ENCODE results near the gene CARHSP1. TPM values are rescaled to one million over a fixed set of nuclear protein-coding genes. Genes with fewer than 3 reads are reported as not detected.
A peak's percentile ranks its signal among the peaks of the same experiment; 100 is the strongest.

CARHSP1 gene
- total and polyA plus RNA-seq, 9 of the 15 experiments (the other 6 are each of a cell fraction or from before 2014, with no cell fraction given), result 5.8 to 114 (median 41.1) TPM

DNA sequence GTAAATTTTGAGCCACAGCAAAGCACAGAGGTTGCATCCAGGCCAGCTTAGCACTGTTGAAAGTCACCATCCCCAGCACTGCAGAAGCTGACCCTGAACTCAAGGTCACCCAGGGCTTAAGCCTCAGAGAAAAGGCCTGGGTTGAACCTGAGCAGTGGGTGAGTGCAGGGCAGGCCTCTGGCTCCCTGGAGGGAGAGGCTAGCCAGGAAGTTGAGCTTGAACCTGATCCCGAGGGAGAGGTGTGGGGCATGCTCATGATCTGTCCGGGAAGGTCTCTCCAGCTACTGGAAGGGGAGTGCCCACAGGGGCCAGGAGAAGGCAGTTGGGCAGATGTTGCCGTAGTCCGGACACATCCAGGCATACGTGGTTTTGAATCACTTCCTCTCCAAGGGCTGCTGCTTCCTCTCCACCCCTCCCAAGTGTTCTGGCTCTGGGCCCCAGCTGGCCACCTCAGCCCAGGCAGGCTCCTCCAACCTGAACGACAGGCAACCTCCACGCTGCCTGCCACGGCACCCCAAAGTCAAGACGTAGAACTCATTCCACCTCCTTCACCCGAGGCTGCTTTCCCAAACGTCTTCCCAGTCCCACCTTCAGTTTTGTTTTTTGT, 18.4 kb downstream of the CARHSP1 start (continued):
- TF ChIP-seq POLR2AphosphoS5 (IDR thresholded peaks at IDR 0.05; ENCODE audit: control insufficient read depth, insufficient read depth, low read depth, low read length) (peak; percentile 13; the same call in 1 of the 2 replicates), PHB (CRISPR knock-in tag; IDR thresholded peaks at IDR 0.05) (no peak)
- TF ChIP-seq, protein P1, sequence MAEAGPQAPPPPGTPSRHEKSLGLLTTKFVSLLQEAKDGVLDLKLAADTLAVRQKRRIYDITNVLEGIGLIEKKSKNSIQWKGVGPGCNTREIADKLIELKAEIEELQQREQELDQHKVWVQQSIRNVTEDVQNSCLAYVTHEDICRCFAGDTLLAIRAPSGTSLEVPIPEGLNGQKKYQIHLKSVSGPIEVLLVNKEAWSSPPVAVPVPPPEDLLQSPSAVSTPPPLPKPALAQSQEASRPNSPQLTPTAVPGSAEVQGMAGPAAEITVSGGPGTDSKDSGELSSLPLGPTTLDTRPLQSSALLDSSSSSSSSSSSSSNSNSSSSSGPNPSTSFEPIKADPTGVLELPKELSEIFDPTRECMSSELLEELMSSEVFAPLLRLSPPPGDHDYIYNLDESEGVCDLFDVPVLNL (CRISPR knock-in tag; IDR thresholded peaks at IDR 0.05; ENCODE audit: low read depth), result no peak

DNA sequence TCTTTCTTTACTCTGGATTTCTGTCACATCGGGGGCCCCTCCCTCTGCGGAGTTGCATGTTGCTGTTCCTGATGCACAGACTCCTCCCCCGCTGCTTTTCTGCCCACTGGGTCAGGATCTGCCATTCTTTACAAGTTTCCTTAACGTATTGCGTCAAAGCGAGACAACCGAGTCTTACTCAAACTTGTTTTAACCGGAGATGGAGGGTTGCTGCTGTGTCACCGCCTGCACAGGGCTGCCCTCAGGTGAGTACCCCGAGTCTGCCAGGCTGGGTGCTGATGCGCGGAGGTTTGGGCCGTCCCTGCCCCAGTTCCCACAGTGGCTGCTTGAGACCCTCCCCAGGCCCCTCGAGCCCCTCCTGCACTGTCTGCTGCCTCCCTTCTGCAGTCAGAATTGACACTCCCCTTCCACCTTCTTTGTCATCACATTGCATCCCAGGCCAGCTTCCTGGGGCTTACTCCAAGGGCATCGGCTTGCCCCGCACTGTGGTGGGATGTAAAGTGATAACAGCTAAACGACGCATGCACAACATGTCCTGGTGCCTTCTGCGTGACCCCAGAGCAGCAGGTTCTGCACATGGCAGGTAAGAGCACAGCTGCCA, 19.3 kb downstream of the CARHSP1 start:
- Histone ChIP-seq H3K27me3 (ENCODE audit: control insufficient read depth in 2 of 2, insufficient read depth in 2 of 2, low read length in 2 of 2) (no peaks in the 10 kb centered on the region), H3K4me1 (replicated peaks in 1 of 2; ENCODE audit: control insufficient read depth in 2 of 2, insufficient read depth in 2 of 2, low read length in 2 of 2) (peaks cover 0 to 4% of the 10 kb centered on the region in 2 experiments; a peak in 1 of 5 replicates), H3K27ac (ENCODE audit: extremely low read depth, low read depth, low read length) (no peak overlapping the region), H3K9ac (ENCODE audit: insufficient read depth in 1 of 2, low read depth in 2 of 2, low read length in 2 of 2) (no peak overlapping the region; a peak in 1 of 4 replicates), H3K4me2 (ENCODE audit: insufficient read depth, low read length) (no peak overlapping the region), H3K4me3 (no peak overlapping the region), H2AFZ (ENCODE audit: low read depth, low read length) (no peak overlapping the region), H3K79me2 (ENCODE audit: control insufficient read depth, insufficient read depth, low read length) (peaks cover 2% of the 10 kb centered on the region; the same call in 1 of the 3 replicates), H3K36me3 (ENCODE audit: control insufficient read depth, insufficient read depth, low read length) (peaks cover 83% of the 10 kb centered on the region; the same call in 2 of the 3 replicates), H3K9me3 (replicated peaks; ENCODE audit: control insufficient read depth, insufficient read depth, low read depth, low read length) (no peaks in the 10 kb centered on the region), H3K9me1 (ENCODE audit: control insufficient read depth, insufficient read depth, low read length) (no peaks in the 10 kb centered on the region), H4K20me1 (replicated peaks; ENCODE audit: control insufficient read depth, insufficient read depth, low read length) (no peaks in the 10 kb centered on the region)
- FAIRE-seq (no peak), ATAC-seq (no peak), DNase-seq (ENCODE audit: extremely low read depth in 1 of 4, low spot score in 3 of 4) (no peak)
- CTCF ChIA-PET (ENCODE audit: low intra/inter-chr PET ratio), result no interaction called here
- intact Hi-C loops (cut with micrococcal nuclease) (no loop called here), in situ Hi-C loops (cut with MboI) (no loop called here)
- TF ChIP-seq PHF8 (IDR thresholded peaks at IDR 0.05; ENCODE audit: borderline replicate concordance, low read length), result no peak
- peak; percentile 5; the same call in 1 of the 2 replicates for TF ChIP-seq POLR2A (conservative IDR thresholded peaks at IDR 0.05)
- TF ChIP-seq, protein P2, sequence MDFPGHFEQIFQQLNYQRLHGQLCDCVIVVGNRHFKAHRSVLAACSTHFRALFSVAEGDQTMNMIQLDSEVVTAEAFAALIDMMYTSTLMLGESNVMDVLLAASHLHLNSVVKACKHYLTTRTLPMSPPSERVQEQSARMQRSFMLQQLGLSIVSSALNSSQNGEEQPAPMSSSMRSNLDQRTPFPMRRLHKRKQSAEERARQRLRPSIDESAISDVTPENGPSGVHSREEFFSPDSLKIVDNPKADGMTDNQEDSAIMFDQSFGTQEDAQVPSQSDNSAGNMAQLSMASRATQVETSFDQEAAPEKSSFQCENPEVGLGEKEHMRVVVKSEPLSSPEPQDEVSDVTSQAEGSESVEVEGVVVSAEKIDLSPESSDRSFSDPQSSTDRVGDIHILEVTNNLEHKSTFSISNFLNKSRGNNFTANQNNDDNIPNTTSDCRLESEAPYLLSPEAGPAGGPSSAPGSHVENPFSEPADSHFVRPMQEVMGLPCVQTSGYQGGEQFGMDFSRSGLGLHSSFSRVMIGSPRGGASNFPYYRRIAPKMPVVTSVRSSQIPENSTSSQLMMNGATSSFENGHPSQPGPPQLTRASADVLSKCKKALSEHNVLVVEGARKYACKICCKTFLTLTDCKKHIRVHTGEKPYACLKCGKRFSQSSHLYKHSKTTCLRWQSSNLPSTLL (IDR thresholded peaks at IDR 0.05), result no peak
- no peak for TF ChIP-seq JUN (IDR thresholded peaks at IDR 0.05; ENCODE audit: borderline replicate concordance, low read depth, low read length)
- TF ChIP-seq JUN (CRISPR knock-in tag; IDR thresholded peaks at IDR 0.05; ENCODE audit: borderline replicate concordance), result no peak
- TF ChIP-seq ZNF717 (CRISPR knock-in tag; IDR thresholded peaks at IDR 0.05), result no peak
- no peak for TF ChIP-seq SMARCB1 (IDR thresholded peaks at IDR 0.05; ENCODE audit: insufficient read length, low read depth)
- TF ChIP-seq POLR2G (IDR thresholded peaks at IDR 0.05; ENCODE audit: low read depth, low read length), result peak; percentile 44
- TF ChIP-seq RBM22 (IDR thresholded peaks at IDR 0.05; ENCODE audit: low read depth, low read length, poor library complexity, severe bottlenecking), result peak; percentile 25
- WGBS (ENCODE audit: insufficient coverage, low coverage, missing lambda C conversion rate), result 86% methylated on average over 18 of the region's 19 CpGs
- BruUV-seq (replicated peaks), result no TSS peak
- POLR2A ChIA-PET, result interaction anchor here (0.8 to 1.2 kb wide), 4 partner anchors 10 to 26 kb away, joined by 3 to 4 read pairs (median 4); no protein-coding TSS in a partner anchor

Measured in K562 (cell line).